K562 (cell line): ENCODE results near the gene CHRNB4. TPM values are rescaled to one million over a fixed set of nuclear protein-coding genes. Genes with fewer than 3 reads are reported as not detected.

ENCODE experiments used
- ATAC-seq: fragments of 200-7000 bp; cut with Tn5 transposase; 3 replicates; pipeline ENCODE4 v1.9.1; 2020; ENCODE audit warnings: moderate library complexity
- Bru-seq: library from RNA; stranded (reverse); fragments of 400-500 nt; gene quantifications from one replicate; lab custom pipeline; 2021; lab: Mats Ljungman, UMichigan
- BruChase-seq, 2 experiments: library from RNA; stranded (reverse); fragments of 400-500 nt; gene quantifications; one replicate each; lab custom pipeline; 2021; lab: Mats Ljungman, UMichigan
- BruUV-seq: library from RNA; stranded (reverse); fragments of 400-500 nt; replicated peaks from 2 replicates; lab custom pipeline; 2021; lab: Mats Ljungman, UMichigan
- CTCF ChIA-PET: fragments of 300-600 bp; formaldehyde crosslinking; extraction: SDS; loops from one replicate; lab custom pipeline; 2021; ENCODE audit warnings: low intra/inter-chr PET ratio; lab: Yijun Ruan, JAX
- POLR2A ChIA-PET: fragments of 300-600, 350-650 bp; sonication (Branson Sonifier 250); formaldehyde crosslinking; extraction: SDS; loops from one replicate; lab custom pipeline; 2021; ENCODE audit warnings: antibody characterized with exemption, inconsistent platforms; lab: Yijun Ruan, JAX
- DNase-seq, 4 experiments: peaks; one replicate each; pipeline versions ENCODE4 v3.0.0 to v3.0.0-alpha.2; 2011 to 2018; ENCODE audit warnings: low spot score in 3 of 4, mixed read lengths in 3 of 4; ENCODE audit errors: extremely low read depth in 1 of 4
- FAIRE-seq: peaks from 2 replicates; lab custom pipeline; 2011; peaks lifted over from hg19 to GRCh38; lab: Jason Lieb, UNC
- H2AFZ ChIP-seq: 2 replicates; pipeline ENCODE4 v1.6.0; 2011; ENCODE audit warnings: low read depth, low read length, control low read depth, inconsistent platforms
- H3K27ac ChIP-seq: fragments of 200-600 bp; 3 replicates; pipeline ENCODE4 v1.8.0; 2011; ENCODE audit warnings: low read depth, mild to moderate bottlenecking, control low read depth, inconsistent platforms, low read length, moderate library complexity, mixed read lengths; ENCODE audit errors: extremely low read depth
- H3K27me3 ChIP-seq, 2 experiments: fragments of 300-600 bp in 1 of 2; 2 replicates in 1 of 2; 3 replicates in 1 of 2; pipeline versions ENCODE4 v1.6.0 to v1.8.0; 2011; ENCODE audit warnings: inconsistent platforms in 2 of 2, low read length in 2 of 2, mild to moderate bottlenecking in 1 of 2, mixed read lengths in 1 of 2, moderate library complexity in 1 of 2; ENCODE audit not compliant: control insufficient read depth in 2 of 2, insufficient read depth in 2 of 2
- H3K36me3 ChIP-seq: fragments of 300-600 bp; 3 replicates; pipeline ENCODE4 v1.8.0; 2011; ENCODE audit warnings: mild to moderate bottlenecking, low read length, inconsistent platforms; ENCODE audit not compliant: control insufficient read depth, insufficient read depth
- H3K4me1 ChIP-seq, 2 experiments: fragments of 200-600 bp in 1 of 2; replicated peaks in 1 of 2; 2 replicates in 1 of 2; 3 replicates in 1 of 2; pipeline versions ENCODE4 v1.5.1 to v1.8.0; 2011; ENCODE audit warnings: inconsistent platforms in 2 of 2, low read length in 2 of 2, mild to moderate bottlenecking in 1 of 2, mixed read lengths in 1 of 2, moderate library complexity in 1 of 2; ENCODE audit not compliant: control insufficient read depth in 2 of 2, insufficient read depth in 2 of 2
- H3K4me2 ChIP-seq: 2 replicates; pipeline ENCODE4 v1.6.1; 2011; ENCODE audit warnings: low read length, control low read depth, inconsistent platforms, mixed read lengths; ENCODE audit not compliant: insufficient read depth
- H3K4me3 ChIP-seq: fragments of 200-600 bp; sonication (generic), shearing (Covaris generic); 2 replicates; pipeline ENCODE4 v1.5.1; 2016; ENCODE audit warnings: control low read depth, inconsistent platforms
- H3K79me2 ChIP-seq: fragments of 200-600 bp; 3 replicates; pipeline ENCODE4 v1.8.0; 2011; ENCODE audit warnings: low read length, inconsistent platforms; ENCODE audit not compliant: control insufficient read depth, insufficient read depth
- H3K9ac ChIP-seq, 2 experiments: 2 replicates each; pipeline versions ENCODE4 v1.6.0 to v1.6.1; 2011; ENCODE audit warnings: low read depth in 2 of 2, low read length in 2 of 2, control low read depth in 1 of 2, inconsistent platforms in 1 of 2, mild to moderate bottlenecking in 1 of 2, mixed read lengths in 1 of 2; ENCODE audit not compliant: insufficient read depth in 1 of 2
- H3K9me1 ChIP-seq: one replicate; pipeline ENCODE4 v1.6.0; 2011; ENCODE audit warnings: inconsistent platforms, mild to moderate bottlenecking, low read length, moderate library complexity; ENCODE audit not compliant: control insufficient read depth, insufficient read depth
- H3K9me3 ChIP-seq: replicated peaks from 2 replicates; pipeline ENCODE4 v1.5.1; 2011; ENCODE audit warnings: low read depth, low read length, inconsistent platforms; ENCODE audit not compliant: control insufficient read depth, insufficient read depth
- H4K20me1 ChIP-seq: replicated peaks from 2 replicates; pipeline ENCODE4 v1.6.1; 2011; ENCODE audit warnings: low read length, inconsistent platforms, mixed read lengths; ENCODE audit not compliant: control insufficient read depth, insufficient read depth
- DMBX1 ChIP-seq: fragments of 250-450 bp; sonication (Bioruptor Pico); IDR thresholded peaks from 2 replicates; pipeline ENCODE4 v1.8.0; 2022; ENCODE audit warnings: inconsistent platforms, mild to moderate bottlenecking, moderate library complexity, borderline replicate concordance
- MAX ChIP-seq: sonication (generic); formaldehyde crosslinking; IDR thresholded peaks from 2 replicates; pipeline ENCODE4 v1.9.0; 2022; ENCODE audit warnings: mild to moderate bottlenecking, missing genetic modification reagents
- NCOA6 ChIP-seq: fragments of 450-650 bp; IDR thresholded peaks from 2 replicates; pipeline ENCODE4 v1.6.1; 2017; ENCODE audit warnings: mild to moderate bottlenecking
- NR2C2 ChIP-seq, 2 experiments: fragments of 200-800 bp in 1 of 2; sonication (Bioruptor generic) in 1 of 2; sonication (generic) in 1 of 2; formaldehyde crosslinking in 1 of 2; IDR thresholded peaks; 2 replicates each; pipeline versions ENCODE4 v1.6.1 to v1.8.0; 2016 to 2022; ENCODE audit warnings: mild to moderate bottlenecking in 1 of 2, missing compliant biosample characterization in 1 of 2, missing genetic modification characterization in 1 of 2, missing genetic modification reagents in 1 of 2
- SNRNP70 ChIP-seq: fragments of 200-400 bp; formaldehyde crosslinking; optimal IDR thresholded peaks from 2 replicates; pipeline ENCODE3; 2017; ENCODE audit warnings: low read depth, low read length
- ZC3H8 ChIP-seq: fragments of 450-650 bp; IDR thresholded peaks from 2 replicates; pipeline ENCODE4 v1.6.1; 2017
- WGBS: fragments of 100-300 bp; shearing (Covaris generic); methylation state at CpG from one replicate; pipeline ENCODE4 v1.1.6; 2016; ENCODE audit warnings: low coverage, mixed read lengths; ENCODE audit not compliant: insufficient coverage; ENCODE audit errors: missing lambda C conversion rate; 5-methylcytosine and 5-hydroxymethylcytosine counted together
- in situ Hi-C: fragments of 300-500 bp; cut with MboI; formaldehyde crosslinking; loops from 4 replicates; pipeline ENCODE4 v1.15.0; 2018; ENCODE audit warnings: inconsistent platforms, mixed read lengths
- intact Hi-C: fragments of 100-400 bp; cut with micrococcal nuclease; formaldehyde crosslinking; loops from 2 replicates; pipeline ENCODE4 v1.14.2; 2022
- long read RNA-seq, 3 experiments: library from polyadenylated mRNA in 2 of 3; library from RNA in 1 of 3; unstranded in 2 of 3; stranded (forward) in 1 of 3; transcript quantifications; one replicate each; pipeline ENCODE4 v2.0.0, GENCODE V29; 2019 to 2022
- polyA minus RNA-seq, 3 experiments: library from RNA; depleted of rRNA, polyadenylated mRNA; stranded (reverse); fragments of >200 nt; gene quantifications; 2 replicates each; pipeline ENCODE4 v1.2.3, GENCODE V29; 2011
- polyA plus RNA-seq, 8 experiments: library from polyadenylated mRNA; depleted of rRNA in 4 of 8; stranded (reverse) in 5 of 8; unstranded in 3 of 8; fragments of >200 nt; fragmentation: Nextera tagmentation in 2 of 8; fragmentation: Illumina TruSeq in 1 of 8; extraction: Ambion mirVana in 2 of 8; extraction: Trizol in 1 of 8; gene quantifications; 2 replicates each; pipeline versions ENCODE4 v1.2.1 to v1.2.3, GENCODE V29; 2011 to 2014; ENCODE audit warnings: inconsistent platforms in 1 of 8, missing spikeins in 1 of 8
- total RNA-seq, 7 experiments: library from RNA; depleted of rRNA in 6 of 7; stranded (reverse); fragments of >200 nt in 6 of 7; fragmentation: Illumina TruSeq in 2 of 7; extraction: Trizol in 2 of 7; gene quantifications; 2 replicates each; pipeline versions ENCODE4 v1.2.1 to v1.2.3, GENCODE V29; 2011 to 2021; ENCODE audit warnings: low replicate concordance in 1 of 7
- TF ChIP-seq, protein P1 (sequence below), 2 experiments: fragments of 450-650 bp in 1 of 2; sonication (generic) in 1 of 2; formaldehyde crosslinking in 1 of 2; IDR thresholded peaks in 1 of 2; conservative IDR thresholded peaks in 1 of 2; 2 replicates each; pipeline versions ENCODE4 v1.6.1 to v1.8.1; 2016 to 2023; ENCODE audit warnings: mild to moderate bottlenecking in 2 of 2, moderate library complexity in 2 of 2, inconsistent platforms in 1 of 2, missing genetic modification reagents in 1 of 2
- TF ChIP-seq, protein P2 (sequence below): sonication (generic); formaldehyde crosslinking; IDR thresholded peaks from 2 replicates; pipeline ENCODE4 v1.8.1; 2023; ENCODE audit warnings: mild to moderate bottlenecking, missing genetic modification reagents
- TF ChIP-seq, protein P3 (sequence below): fragments of 450-650 bp; formaldehyde crosslinking; IDR thresholded peaks from 2 replicates; pipeline ENCODE4 v1.4.0; 2022; ENCODE audit warnings: missing genetic modification characterization

CHRNB4 gene
- total RNA-seq (2011; cell fraction: chromatin; rRNA removed; ENCODE audit: low replicate concordance): not detected in 2 replicates
- total RNA-seq (2011; cell fraction: nucleolus; rRNA removed): not detected in 2 replicates
- total RNA-seq (2011; cell fraction: nucleoplasm; rRNA removed): not detected in 2 replicates
- total RNA-seq (2014; rRNA removed): 0.18 TPM in 1 of 2 replicates, not detected in the other
- not detected in 2 replicates for total RNA-seq (2014; rRNA removed; fragmentation: Illumina TruSeq; extraction: Trizol)
- total RNA-seq (2015; rRNA removed; fragmentation: Illumina TruSeq; extraction: Trizol): not detected in 2 replicates
- not detected in 2 replicates for total RNA-seq (2021)
- polyA plus RNA-seq (2011; rRNA removed): not detected in 2 replicates
- 0.04 TPM in 1 of 2 replicates, not detected in the other for polyA plus RNA-seq (2011; cell fraction: cytosol; rRNA removed)
- 0.04 TPM in 1 of 2 replicates, not detected in the other for polyA plus RNA-seq (2011; cell fraction: nucleus; rRNA removed)
- polyA plus RNA-seq (2012): not detected in 2 replicates
- polyA plus RNA-seq (2014; fragmentation: Illumina TruSeq; extraction: Trizol): not detected in 2 replicates
- polyA plus RNA-seq (2014; fragmentation: Nextera tagmentation; extraction: Ambion mirVana): under 1 TPM in 1 of 2 experiments, not detected in 1; 0.08 TPM
- polyA plus RNA-seq (2014; rRNA removed): not detected in 2 replicates
- polyA minus RNA-seq (2011; rRNA and poly(A)+ RNA removed): not detected in 2 replicates
- not detected in 2 replicates for polyA minus RNA-seq (2011; cell fraction: cytosol; rRNA and poly(A)+ RNA removed)
- polyA minus RNA-seq (2011; cell fraction: nucleus; rRNA and poly(A)+ RNA removed): not detected in 2 replicates
- percentile 6 among the genes with signal in this experiment for Bru-seq, nascent RNA
- not detected for BruChase-seq, experiment 1, labeled RNA remaining after a 2-hour chase
- not detected for BruChase-seq, experiment 2, labeled RNA remaining after a 6-hour chase
- long read RNA-seq, experiment 1: 0 reads
- long read RNA-seq, experiment 2: 0 reads
- long read RNA-seq, experiment 3: 0 reads

GRCh38 chr15:78641102-78641748, at the start of gene CHRNB4:
Gene CHRNB4 (minus strand): TSS chr15:78641210. CDS start chr15:78641133, 77 bp downstream.
- ChIA-PET POLR2A (interaction anchor here (1.3 kb wide), 1 partner anchor 28 kb away, joined by 3 read pairs; no protein-coding TSS in a partner anchor), CTCF (interaction anchor here (1.1 kb wide), 1 partner anchor 67 kb away, joined by 3 read pairs; no protein-coding TSS in a partner anchor)
- H3K9me1 ChIP-seq: no peaks in the 10 kb centered on the region
- DNase-seq (peak; percentile 45 to 74 (median 59)), FAIRE-seq (no peak), ATAC-seq (peak; percentile 78)
- no peak within 1 kb of the TSS for H3K27ac ChIP-seq
- intact Hi-C loops: no loop called here
- in situ Hi-C loops: no loop called here
- no peaks in the 10 kb centered on the region for H3K79me2 ChIP-seq
- peaks cover 12 to 31% of the 10 kb centered on the region in 2 experiments; a peak in 4 of 5 replicates for H3K27me3 ChIP-seq
- WGBS: 15% methylated on average over 30 of the region's 47 CpGs
- H3K4me3 ChIP-seq: peak within 1 kb of the TSS; percentile 13; the same call in 1 of the 2 replicates
- no TSS peak for BruUV-seq
- H3K9ac ChIP-seq: peak within 1 kb of the TSS in 1 of 2 experiments; percentile 26; a peak in 1 of 4 replicates
- peaks cover 3 to 12% of the 10 kb centered on the region in 2 experiments; a peak in 3 of 5 replicates for H3K4me1 ChIP-seq
- no peaks in the 10 kb centered on the region for H3K36me3 ChIP-seq
- peak within 1 kb of the TSS; percentile 35 for H3K4me2 ChIP-seq
- peak within 1 kb of the TSS; percentile 44 for H2AFZ ChIP-seq
- H4K20me1 ChIP-seq: 0 out of 2 replicates have a peak, but pooled peaks cover 3% of the 10 kb centered on the region
- no peaks in the 10 kb centered on the region for H3K9me3 ChIP-seq
- TF ChIP-seq MAX (CRISPR knock-in tag): peak; percentile 68; the same call in 1 of the 2 replicates
- no peak for TF ChIP-seq ZC3H8
- no peak for TF ChIP-seq DMBX1 (CRISPR knock-in tag)
- no peak for TF ChIP-seq SNRNP70
- TF ChIP-seq, protein P1, sequence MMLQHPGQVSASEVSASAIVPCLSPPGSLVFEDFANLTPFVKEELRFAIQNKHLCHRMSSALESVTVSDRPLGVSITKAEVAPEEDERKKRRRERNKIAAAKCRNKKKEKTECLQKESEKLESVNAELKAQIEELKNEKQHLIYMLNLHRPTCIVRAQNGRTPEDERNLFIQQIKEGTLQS (IDR thresholded peaks at IDR 0.05): peak; percentile 68
- TF ChIP-seq, protein P1 (CRISPR knock-in tag; conservative IDR thresholded peaks at IDR 0.05): no peak
- TF ChIP-seq, protein P2, sequence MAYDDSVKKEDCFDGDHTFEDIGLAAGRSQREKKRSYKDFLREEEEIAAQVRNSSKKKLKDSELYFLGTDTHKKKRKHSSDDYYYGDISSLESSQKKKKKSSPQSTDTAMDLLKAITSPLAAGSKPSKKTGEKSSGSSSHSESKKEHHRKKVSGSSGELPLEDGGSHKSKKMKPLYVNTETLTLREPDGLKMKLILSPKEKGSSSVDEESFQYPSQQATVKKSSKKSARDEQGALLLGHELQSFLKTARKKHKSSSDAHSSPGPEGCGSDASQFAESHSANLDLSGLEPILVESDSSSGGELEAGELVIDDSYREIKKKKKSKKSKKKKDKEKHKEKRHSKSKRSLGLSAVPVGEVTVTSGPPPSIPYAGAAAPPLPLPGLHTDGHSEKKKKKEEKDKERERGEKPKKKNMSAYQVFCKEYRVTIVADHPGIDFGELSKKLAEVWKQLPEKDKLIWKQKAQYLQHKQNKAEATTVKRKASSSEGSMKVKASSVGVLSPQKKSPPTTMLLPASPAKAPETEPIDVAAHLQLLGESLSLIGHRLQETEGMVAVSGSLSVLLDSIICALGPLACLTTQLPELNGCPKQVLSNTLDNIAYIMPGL: no peak
- TF ChIP-seq, protein P3, sequence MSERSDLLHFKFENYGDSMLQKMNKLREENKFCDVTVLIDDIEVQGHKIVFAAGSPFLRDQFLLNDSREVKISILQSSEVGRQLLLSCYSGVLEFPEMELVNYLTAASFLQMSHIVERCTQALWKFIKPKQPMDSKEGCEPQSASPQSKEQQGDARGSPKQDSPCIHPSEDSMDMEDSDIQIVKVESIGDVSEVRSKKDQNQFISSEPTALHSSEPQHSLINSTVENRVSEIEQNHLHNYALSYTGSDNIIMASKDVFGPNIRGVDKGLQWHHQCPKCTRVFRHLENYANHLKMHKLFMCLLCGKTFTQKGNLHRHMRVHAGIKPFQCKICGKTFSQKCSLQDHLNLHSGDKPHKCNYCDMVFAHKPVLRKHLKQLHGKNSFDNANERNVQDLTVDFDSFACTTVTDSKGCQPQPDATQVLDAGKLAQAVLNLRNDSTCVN (CRISPR knock-in tag): no peak
- TF ChIP-seq NR2C2 (CRISPR knock-in tag; IDR thresholded peaks at IDR 0.05): no peak
- TF ChIP-seq NR2C2 (tag; IDR thresholded peaks at IDR 0.05): no peak
- peak; percentile 70; the same call in 1 of the 2 replicates for TF ChIP-seq NCOA6
